ENCODE results near the gene CCSAP. TPM values are rescaled to one million over a fixed set of nuclear protein-coding genes. Genes with fewer than 3 reads are reported as not detected.

CCSAP gene
- total RNA-seq, 1 donor from 2014 or later: 1.9 TPM

Other genes starting within 250 kb of the CCSAP start
- 63.7 TPM for gene RAB4A, start 71.9 kb downstream of the CCSAP start, total RNA-seq
- not detected for gene ACTA1, start 91.0 kb upstream of the CCSAP start, total RNA-seq
- 12.1 TPM for gene NUP133, start 165.3 kb upstream of the CCSAP start, total RNA-seq
- gene ABCB10, start 215.7 kb upstream of the CCSAP start, total RNA-seq: 16.4 TPM

Measured in left lobe of liver (tissue), 1 donor.